H1 (cell line): Measurements from ENCODE around the gene PLCB1. TPM values are rescaled to one million over a fixed set of nuclear protein-coding genes. Genes with fewer than 3 reads are reported as not detected.

ENCODE experiments used
- CTCF ChIA-PET: fragments of 300-600 bp; sonication (Branson Sonifier 250); formaldehyde crosslinking; loops from one replicate; lab custom pipeline; 2021; ENCODE audit not compliant: partially characterized antibody; lab: Charles Lee
- POLR2A ChIA-PET: fragments of 300-600 bp; sonication (Branson Sonifier 250); formaldehyde crosslinking; loops from one replicate; lab custom pipeline; 2021; ENCODE audit warnings: inconsistent platforms; ENCODE audit not compliant: partially characterized antibody; lab: Charles Lee
- DNase-seq, 2 experiments: peaks; one replicate each; pipeline versions ENCODE4 v3.0.0 to v3.0.0-alpha.2; 2010 to 2022; ENCODE audit warnings: low spot score in 2 of 2, low read depth in 1 of 2, mixed read lengths in 1 of 2
- FAIRE-seq: peaks from 2 replicates; lab custom pipeline; 2011; peaks lifted over from hg19 to GRCh38; lab: Jason Lieb, UNC
- H2AFZ ChIP-seq: 2 replicates; pipeline ENCODE4 v1.8.1; 2012; ENCODE audit warnings: low read length, inconsistent platforms
- H2AK5ac ChIP-seq: 2 replicates; pipeline ENCODE4 v1.6.1; 2013; ENCODE audit warnings: low read depth, low read length
- H2BK120ac ChIP-seq: replicated peaks from 2 replicates; pipeline ENCODE3; 2013; ENCODE audit warnings: low read depth, low read length, inconsistent platforms
- H2BK12ac ChIP-seq: 2 replicates; pipeline ENCODE4 v1.6.1; 2013; ENCODE audit warnings: low read depth, low read length
- H2BK15ac ChIP-seq: 2 replicates; pipeline ENCODE4 v1.6.1; 2013; ENCODE audit warnings: low read length
- H2BK20ac ChIP-seq: 2 replicates; pipeline ENCODE4 v1.6.1; 2013; ENCODE audit warnings: low read length
- H2BK5ac ChIP-seq: 2 replicates; pipeline ENCODE4 v1.6.1; 2013; ENCODE audit warnings: low read depth, low read length
- H3K14ac ChIP-seq: 2 replicates; pipeline ENCODE4 v1.6.1; 2013; ENCODE audit warnings: inconsistent platforms; ENCODE audit not compliant: insufficient read length
- H3K18ac ChIP-seq: 2 replicates; pipeline ENCODE4 v1.6.1; 2013; ENCODE audit warnings: low read length; ENCODE audit errors: extremely low read depth
- H3K23ac ChIP-seq: 2 replicates; pipeline ENCODE4 v1.6.1; 2013; ENCODE audit warnings: inconsistent platforms; ENCODE audit not compliant: insufficient read length
- H3K23me2 ChIP-seq: 2 replicates; pipeline ENCODE4 v1.6.1; 2013; ENCODE audit warnings: low read depth, low read length
- H3K27ac ChIP-seq: 2 replicates; pipeline ENCODE4 v1.6.1; 2011; ENCODE audit warnings: low read depth, low read length, inconsistent platforms
- H3K27me3 ChIP-seq, 4 experiments: replicated peaks in 1 of 4; 1 replicate in 1 of 4; 2 replicates in 3 of 4; pipeline versions ENCODE4 v1.6.1 to v1.8.1; 2011 to 2013; ENCODE audit warnings: low read length in 3 of 4, mild to moderate bottlenecking in 3 of 4, inconsistent platforms in 2 of 4, mixed read lengths in 2 of 4, moderate library complexity in 1 of 4; ENCODE audit not compliant: control insufficient read depth in 3 of 4, insufficient read depth in 3 of 4; ENCODE audit errors: extremely low read depth in 1 of 4
- H3K36me3 ChIP-seq, 4 experiments: 2 replicates each; pipeline versions ENCODE4 v1.6.1 to v1.8.1; 2011 to 2013; ENCODE audit warnings: mild to moderate bottlenecking in 4 of 4, low read length in 3 of 4, moderate library complexity in 2 of 4, control low read depth in 1 of 4, inconsistent platforms in 1 of 4; ENCODE audit not compliant: insufficient read depth in 4 of 4, control insufficient read depth in 2 of 4
- H3K4ac ChIP-seq: replicated peaks from 2 replicates; pipeline ENCODE3; 2013; ENCODE audit warnings: low read length, low read depth, mixed read lengths, inconsistent platforms; ENCODE audit not compliant: insufficient read length
- H3K4me1 ChIP-seq, 4 experiments: replicated peaks in 1 of 4; 1 replicate in 1 of 4; 2 replicates in 3 of 4; pipeline versions ENCODE4 v1.6.1 to v1.8.1; 2011 to 2013; ENCODE audit warnings: low read length in 3 of 4, inconsistent platforms in 2 of 4, mixed read lengths in 1 of 4; ENCODE audit not compliant: insufficient read depth in 4 of 4, control insufficient read depth in 3 of 4
- H3K4me2 ChIP-seq, 2 experiments: 2 replicates each; pipeline versions ENCODE4 v1.6.1 to v1.8.1; 2011 to 2013; ENCODE audit warnings: low read depth in 2 of 2, low read length in 2 of 2, control low read depth in 1 of 2, inconsistent platforms in 1 of 2, mild to moderate bottlenecking in 1 of 2; ENCODE audit not compliant: insufficient read depth in 1 of 2
- H3K4me3 ChIP-seq, 4 experiments: fragments of 200-600, 300-600 bp in 1 of 4; sonication (generic), shearing (Covaris generic), sonication (Bioruptor Twin) in 1 of 4; 2 replicates each; pipeline versions ENCODE4 v1.5.1 to v1.8.1; 2011 to 2016; ENCODE audit warnings: low read length in 4 of 4, low read depth in 3 of 4, control low read depth in 2 of 4, inconsistent platforms in 2 of 4, mild to moderate bottlenecking in 2 of 4, mixed read lengths in 1 of 4, moderate library complexity in 1 of 4; ENCODE audit not compliant: insufficient read depth in 2 of 4; ENCODE audit errors: extremely low read depth in 1 of 4
- H3K56ac ChIP-seq: replicated peaks from 2 replicates; pipeline ENCODE3; 2013; ENCODE audit warnings: low read depth, mild to moderate bottlenecking, mixed read lengths, low read length, inconsistent platforms; ENCODE audit not compliant: insufficient read length
- H3K79me1 ChIP-seq: 2 replicates; pipeline ENCODE4 v1.6.1; 2013; ENCODE audit warnings: low read depth, low read length, control low read depth
- H3K79me2 ChIP-seq, 2 experiments: 2 replicates each; pipeline versions ENCODE4 v1.6.1 to v1.8.1; 2012 to 2013; ENCODE audit warnings: low read length in 2 of 2, mild to moderate bottlenecking in 2 of 2, inconsistent platforms in 1 of 2; ENCODE audit not compliant: insufficient read depth in 2 of 2, control insufficient read depth in 1 of 2
- H3K9ac ChIP-seq, 4 experiments: replicated peaks in 1 of 4; 1 replicate in 1 of 4; 2 replicates in 3 of 4; pipeline versions ENCODE4 v1.6.1 to v1.8.1; 2011 to 2013; ENCODE audit warnings: low read depth in 3 of 4, low read length in 3 of 4, control low read depth in 2 of 4, mild to moderate bottlenecking in 2 of 4, moderate library complexity in 2 of 4, inconsistent platforms in 1 of 4; ENCODE audit errors: extremely low read depth in 1 of 4
- H3K9me3 ChIP-seq, 2 experiments: 2 replicates each; pipeline versions ENCODE4 v1.6.1 to v1.8.1; 2012 to 2013; ENCODE audit warnings: mild to moderate bottlenecking in 2 of 2, moderate library complexity in 2 of 2, control low read depth in 1 of 2, inconsistent platforms in 1 of 2, low read depth in 1 of 2, low read length in 1 of 2, mixed read lengths in 1 of 2; ENCODE audit not compliant: insufficient read depth in 2 of 2
- H4K20me1 ChIP-seq, 2 experiments: replicated peaks in 1 of 2; 2 replicates each; pipeline versions ENCODE3 to v1.8.1; 2011 to 2013; ENCODE audit warnings: inconsistent platforms in 2 of 2, low read length in 2 of 2, mild to moderate bottlenecking in 1 of 2; ENCODE audit not compliant: insufficient read depth in 2 of 2, control insufficient read depth in 1 of 2
- H4K5ac ChIP-seq: 2 replicates; pipeline ENCODE4 v1.6.1; 2013; ENCODE audit warnings: low read length, low read depth, mixed read lengths, inconsistent platforms; ENCODE audit not compliant: insufficient read length
- H4K8ac ChIP-seq: 2 replicates; pipeline ENCODE4 v1.8.0; 2013; ENCODE audit warnings: mild to moderate bottlenecking, moderate library complexity, low read length, inconsistent platforms; ENCODE audit not compliant: insufficient read depth; ENCODE audit errors: extremely low read depth
- H4K91ac ChIP-seq: replicated peaks from 2 replicates; pipeline ENCODE3; 2013; ENCODE audit warnings: low read length, mixed read lengths, inconsistent platforms; ENCODE audit not compliant: insufficient read length
- MAFK ChIP-seq: IDR thresholded peaks from 2 replicates; pipeline ENCODE4 v1.6.1; 2012; ENCODE audit warnings: low read depth, mild to moderate bottlenecking, improper control_type of control experiment, low read length
- TAF7 ChIP-seq: optimal IDR thresholded peaks from 2 replicates; pipeline ENCODE3; 2011; ENCODE audit warnings: low read depth, mild to moderate bottlenecking, inconsistent platforms, low read length, moderate library complexity, borderline replicate concordance
- WGBS, 2 experiments: shearing (Covaris generic) in 1 of 2; methylation state at CpG; one replicate each; pipeline versions ENCODE4 v1.1.6 to v1.1.7; 2013 to 2015; ENCODE audit warnings: low lambda C conversion rate in 2 of 2, mixed read lengths in 2 of 2, inconsistent platforms in 1 of 2, low coverage in 1 of 2, missing lambda C conversion rate in 1 of 2; ENCODE audit not compliant: insufficient replicate concordance in 2 of 2, insufficient coverage in 1 of 2, insufficient read length in 1 of 2; ENCODE audit errors: extremely low coverage in 1 of 2, missing lambda C conversion rate in 1 of 2; 5-methylcytosine and 5-hydroxymethylcytosine counted together
- polyA plus RNA-seq, 7 experiments: library from polyadenylated mRNA; depleted of rRNA in 3 of 7; stranded (reverse) in 5 of 7; unstranded in 2 of 7; fragments of >200 nt in 5 of 7; fragments of 200-250 nt in 2 of 7; gene quantifications; 1 replicate in 5 of 7; 2 replicates in 1 of 7; 4 replicates in 1 of 7; pipeline versions ENCODE4 v1.2.1 to v1.2.3, GENCODE V29; 2011 to 2013; ENCODE audit warnings: missing spikeins in 2 of 7, mixed read lengths in 2 of 7
- total RNA-seq: library from RNA; stranded (reverse); fragmentation: NEBNext Ultra II Directional; extraction: Animal tissue kit (Norgen Biotek cat#: 25700); gene quantifications from 2 replicates; pipeline ENCODE4 v1.2.1, GENCODE V29; 2021

The PLCB1 gene
- total and polyA plus RNA-seq, 2 of the 8 experiments (the other 6 are each of a cell fraction or from before 2014, with no cell fraction given) = 2.6 to 9.1 TPM

DNA sequence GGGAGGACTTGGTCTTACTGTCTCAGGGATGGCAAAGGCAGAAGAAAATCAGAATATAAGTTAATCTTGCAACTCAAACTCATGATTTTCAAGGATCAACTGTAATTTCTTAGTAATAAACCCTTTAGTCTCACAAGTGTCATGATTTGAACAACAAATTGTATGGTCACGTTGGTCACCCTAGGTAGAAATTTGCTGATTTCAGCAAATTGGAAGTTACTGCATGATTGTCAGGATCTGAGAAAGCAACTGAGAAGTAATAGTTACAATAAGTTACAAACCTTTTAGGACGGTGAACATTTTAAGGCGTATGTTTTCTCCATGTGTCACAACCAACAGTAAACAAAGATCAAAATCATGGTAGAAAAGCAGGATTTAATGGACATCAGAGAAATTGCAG, 375.2 kb downstream of the PLCB1 start:
- Histone ChIP-seq H3K18ac (no peak overlapping the region), H4K5ac (no peak overlapping the region), H4K91ac (no peak overlapping the region), H2BK12ac (no peak overlapping the region), H2AFZ (no peak overlapping the region), H2AK5ac (no peak overlapping the region), H3K4ac (no peak overlapping the region), H3K4me3 (no peak overlapping the region), H3K14ac (no peak overlapping the region), H3K23ac (no peak overlapping the region), H4K20me1 (no peaks in the 10 kb centered on the region), H3K23me2 (no peaks in the 10 kb centered on the region), H3K27me3 (no peaks in the 10 kb centered on the region), H4K8ac (no peak overlapping the region), H3K4me2 (no peak overlapping the region), H3K9ac (no peak overlapping the region), H3K4me1 (no peaks in the 10 kb centered on the region), H2BK120ac (no peak overlapping the region), H3K36me3 (no peaks in the 10 kb centered on the region), H3K9me3 (no peaks in the 10 kb centered on the region), H3K56ac (no peak overlapping the region), H2BK15ac (no peak overlapping the region), H3K79me1 (no peaks in the 10 kb centered on the region), H3K79me2 (no peaks in the 10 kb centered on the region), H2BK20ac (no peak overlapping the region), H3K27ac (no peak overlapping the region), H2BK5ac (no peak overlapping the region)
- 95% methylated on average over 3 of the region's 3 CpGs; no CpG with 5 or more reads in 1 of the 2 experiments for WGBS, 2 experiments
- no peak for FAIRE-seq
- POLR2A ChIA-PET = no interaction called here
- TF ChIP-seq MAFK = peak; percentile 48; the same call in 1 of the 2 replicates
- TF ChIP-seq TAF7 = no peak
- CTCF ChIA-PET = no interaction called here
- DNase-seq = no peak
